ENCODE measurements around the gene TOM1.

- TF ChIP-seq CTCF (IDR thresholded peaks at IDR 0.05; ENCODE audit: poor library complexity) (no peak), EZH2phosphoT487 (IDR thresholded peaks at IDR 0.05; ENCODE audit: low read depth, severe bottlenecking, unreplicated experiment) (no peak), EZH2 (IDR thresholded peaks at IDR 0.05; ENCODE audit: borderline replicate concordance) (no peak)
Observed at GRCh38 chr22:35348026-35348590, 48.4 kb downstream of the TOM1 start.
